ENCODE measurements around the gene CDC42EP2.

CDC42EP2 gene

GRCh38 chr11:65298655-65299179, 15.9 kb upstream of the CDC42EP2 start:
- no peak for FAIRE-seq

GRCh38 chr11:65300621-65301275, 13.9 kb upstream of the CDC42EP2 start:
- no peak for FAIRE-seq

DNA sequence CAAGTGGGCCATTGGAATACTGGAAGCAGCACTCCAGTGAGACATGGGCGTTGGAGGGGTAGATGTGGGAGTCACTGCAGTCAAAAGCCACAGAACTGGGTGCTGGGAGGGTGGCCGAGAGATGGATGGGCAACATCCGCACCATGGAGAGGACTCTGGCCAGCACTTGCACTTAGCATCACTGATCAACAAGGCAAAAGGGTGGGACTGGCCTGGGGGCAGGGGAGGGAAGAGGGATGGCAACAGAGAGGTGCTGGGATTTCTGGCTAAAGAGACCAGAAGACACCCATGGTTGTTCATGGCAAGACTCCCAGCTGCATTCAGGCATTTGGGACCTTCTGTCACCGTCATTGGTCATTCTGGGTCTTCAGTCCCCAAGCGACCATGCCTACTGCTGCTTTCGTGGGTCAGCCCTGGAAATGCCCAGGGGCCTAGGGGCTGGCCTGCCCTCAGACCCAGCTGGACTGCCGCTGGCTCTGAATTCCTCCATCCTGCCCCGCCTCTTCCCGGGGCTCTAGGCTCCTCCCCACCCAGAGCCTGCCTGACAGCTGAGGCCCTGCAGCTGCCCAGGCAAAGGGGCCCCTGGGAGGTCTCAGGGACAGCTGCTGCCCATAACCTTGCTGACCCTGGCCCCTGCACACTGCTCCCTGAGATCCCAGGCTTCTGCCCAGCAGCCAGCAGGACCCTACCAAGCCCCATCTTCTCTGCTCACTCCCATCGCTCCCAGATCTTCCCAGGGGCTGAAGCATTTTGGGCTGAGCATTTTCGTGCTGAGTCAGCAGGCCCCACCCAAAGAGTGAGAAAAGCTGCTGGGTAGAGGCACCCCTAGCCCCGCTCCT, 13.0 kb upstream of the CDC42EP2 start:
- FAIRE-seq: no peak

DNA sequence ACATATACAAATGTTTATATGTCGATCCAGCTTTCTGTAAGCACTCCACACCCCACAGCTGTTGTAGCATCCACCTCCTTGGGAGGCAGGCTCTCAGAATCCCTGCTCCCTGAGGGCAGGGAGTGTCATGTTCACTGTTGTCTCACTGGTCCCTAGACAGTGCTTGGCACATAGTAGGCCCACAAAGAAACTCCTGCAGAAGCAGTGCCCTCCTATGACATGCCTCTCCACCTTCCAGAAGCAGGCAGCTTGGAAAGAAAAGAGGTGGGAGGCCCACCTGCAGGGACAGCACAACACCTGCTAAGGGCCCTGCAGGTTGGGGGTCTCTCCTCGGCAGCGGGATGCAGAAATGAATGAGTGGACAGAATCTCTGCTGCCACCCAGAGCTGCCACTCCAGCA, 11.1 kb upstream of the CDC42EP2 start:
- FAIRE-seq: no peak

DNA sequence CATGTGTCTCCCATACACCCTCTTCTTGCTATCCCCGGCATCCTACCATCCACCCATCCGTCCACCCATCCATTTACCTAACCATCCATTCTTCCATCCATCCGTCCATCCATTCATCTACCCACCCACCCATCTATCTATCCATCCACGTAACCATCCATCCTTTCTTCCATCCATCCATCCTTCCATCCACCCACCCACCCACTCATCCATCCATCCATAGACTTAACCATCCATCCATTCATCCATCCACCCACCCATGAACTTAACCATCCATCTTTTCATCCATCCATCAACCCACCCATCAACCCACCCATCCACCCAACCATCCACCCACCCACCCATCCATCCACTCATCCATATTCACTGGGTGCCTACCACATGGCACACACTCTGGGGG, 10.6 kb upstream of the CDC42EP2 start:
- FAIRE-seq: no peak

GRCh38 chr11:65304613-65305012, 10.1 kb upstream of the CDC42EP2 start:
- no peak for FAIRE-seq

DNA sequence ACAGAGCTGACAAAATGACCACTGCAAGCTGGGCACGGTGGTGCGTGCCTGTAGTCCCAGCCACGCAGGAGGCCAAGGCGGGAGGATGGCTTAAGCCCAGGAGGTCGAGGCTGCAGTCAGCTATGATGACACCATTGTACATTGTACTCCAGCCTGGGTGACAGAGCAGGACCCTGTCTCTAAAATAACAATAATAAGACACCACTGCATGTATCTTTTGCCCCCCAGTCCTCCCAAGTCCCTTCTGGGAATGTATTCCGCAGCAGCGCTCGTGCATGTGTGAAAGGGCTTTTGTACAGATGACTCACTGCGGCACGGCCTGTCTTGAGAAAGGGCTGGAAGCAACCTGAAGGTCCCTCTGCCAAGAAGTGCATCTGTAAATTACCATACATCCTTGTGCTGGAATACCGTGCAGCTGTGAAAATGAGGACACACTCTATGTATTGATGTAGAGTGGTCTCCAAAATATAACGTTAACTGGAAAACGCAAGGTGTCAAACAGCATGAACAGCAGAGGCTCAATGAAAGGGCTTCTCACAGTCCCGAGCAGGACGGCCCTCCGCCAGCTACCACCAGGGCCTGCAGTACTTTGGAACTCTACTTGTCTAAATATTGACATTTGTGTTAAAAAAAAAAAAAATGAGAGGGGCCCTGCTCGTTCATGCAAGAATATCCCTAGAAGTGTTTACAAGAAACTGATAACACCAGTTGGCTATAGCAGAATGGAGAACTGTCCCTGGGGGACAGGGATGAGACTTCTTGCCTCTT, 9.0 kb upstream of the CDC42EP2 start:
- no peak for FAIRE-seq

GRCh38 chr11:65307298-65308229, 7.1 kb upstream of the CDC42EP2 start:
- no peak for FAIRE-seq

DNA sequence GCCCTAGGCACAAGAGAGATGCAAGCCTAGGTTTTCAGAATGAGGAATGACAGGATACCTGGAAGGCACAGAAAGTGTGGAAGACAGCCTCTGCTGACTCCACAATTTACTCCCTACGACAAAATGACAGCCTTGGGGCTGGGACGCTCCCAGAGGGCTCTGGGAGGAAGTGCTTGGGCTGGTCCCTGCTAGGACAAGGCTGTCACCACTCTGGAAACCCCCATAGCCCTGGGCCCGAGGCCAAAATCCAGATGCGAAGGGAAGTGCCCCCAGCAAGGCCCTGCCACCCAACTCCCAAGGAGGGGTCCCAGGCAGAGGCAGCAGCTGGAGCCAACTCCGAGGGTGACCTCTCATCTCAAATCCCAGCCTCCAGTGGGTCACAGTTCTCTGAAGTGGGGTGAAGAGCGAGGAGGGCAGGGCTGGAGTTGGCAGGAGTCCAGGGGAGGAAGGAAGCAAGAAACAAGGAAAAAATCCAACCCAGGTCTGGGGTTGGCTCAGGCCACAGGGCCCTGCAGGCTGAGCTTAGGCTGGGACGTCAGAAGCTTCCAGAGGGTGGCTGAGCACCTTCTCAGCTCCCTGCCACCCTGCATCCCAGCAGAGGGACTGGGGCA, 6.3 kb upstream of the CDC42EP2 start:
- no peak for FAIRE-seq

- FAIRE-seq: no peak
These were observed 5.7 kb upstream of the CDC42EP2 start for GRCh38 chr11:65309006-65309405.

- no peak for FAIRE-seq
These were observed 4.5 kb upstream of the CDC42EP2 start for GRCh38 chr11:65310215-65310614.

DNA sequence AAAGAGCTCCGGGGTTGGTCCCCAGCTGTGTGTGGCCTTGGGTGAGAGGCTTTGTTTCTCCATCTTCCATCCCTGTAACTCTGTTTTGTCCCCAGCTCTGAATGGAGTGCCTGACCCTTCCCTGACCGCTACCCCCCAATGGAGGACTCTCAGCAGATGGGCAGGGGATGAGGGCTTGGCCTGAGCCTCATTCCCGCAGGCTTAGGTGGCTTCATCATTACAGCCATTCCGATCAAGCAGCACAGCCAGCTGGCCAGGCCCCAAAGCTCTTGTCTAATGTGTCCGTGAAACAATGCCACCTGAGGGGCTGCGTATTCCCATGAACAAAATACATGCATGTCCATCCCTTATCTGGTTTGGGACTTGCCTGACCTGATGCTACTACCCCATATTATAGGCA, 3.9 kb upstream of the CDC42EP2 start:
- FAIRE-seq: no peak

- FAIRE-seq: no peak
These were observed 3.4 kb upstream of the CDC42EP2 start for GRCh38 chr11:65311170-65311678.

GRCh38 chr11:65315204-65315865, 669 bp downstream of the CDC42EP2 start:
- FAIRE-seq: no peak

GRCh38 chr11:65315866-65316226, 1.2 kb downstream of the CDC42EP2 start:
- no peak for FAIRE-seq

DNA sequence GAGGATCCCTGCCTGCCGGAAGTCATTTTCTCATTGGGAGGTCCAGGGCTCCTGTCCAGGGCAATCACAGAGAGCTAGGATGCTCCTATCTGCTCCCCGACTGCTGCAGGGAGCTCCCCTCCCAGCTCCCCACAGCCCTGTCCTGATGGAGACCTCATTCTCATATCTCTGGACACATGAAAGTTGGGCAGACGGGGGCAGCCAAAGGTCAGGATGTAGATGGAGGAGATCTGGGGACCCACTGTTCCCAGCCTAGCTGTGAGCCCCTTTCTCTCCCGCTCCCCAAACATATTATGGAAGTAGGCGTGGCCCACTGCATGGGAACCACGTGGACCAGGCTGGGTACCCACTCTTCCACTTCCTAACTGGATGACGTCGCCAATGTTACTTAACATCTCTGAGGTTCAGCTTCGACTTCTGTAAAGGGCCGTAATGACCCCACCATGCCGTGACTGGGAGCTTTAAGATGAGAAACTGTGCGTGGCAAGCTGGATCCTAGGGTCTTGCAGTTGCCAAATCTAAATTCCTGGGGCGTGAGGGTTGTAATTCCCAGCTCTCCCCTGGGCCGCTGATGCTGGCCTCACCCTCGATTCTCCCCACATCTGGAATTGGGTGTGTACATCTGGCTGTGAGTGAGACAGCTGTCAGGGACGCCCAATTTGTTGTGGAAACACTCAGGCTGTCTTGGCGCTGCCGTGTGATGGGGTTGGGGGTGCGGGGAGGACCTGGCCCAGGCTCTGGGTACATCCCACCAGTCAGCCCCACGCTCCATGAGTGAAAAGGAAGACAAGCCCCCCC, 1.8 kb downstream of the CDC42EP2 start:
- FAIRE-seq: no peak

DNA sequence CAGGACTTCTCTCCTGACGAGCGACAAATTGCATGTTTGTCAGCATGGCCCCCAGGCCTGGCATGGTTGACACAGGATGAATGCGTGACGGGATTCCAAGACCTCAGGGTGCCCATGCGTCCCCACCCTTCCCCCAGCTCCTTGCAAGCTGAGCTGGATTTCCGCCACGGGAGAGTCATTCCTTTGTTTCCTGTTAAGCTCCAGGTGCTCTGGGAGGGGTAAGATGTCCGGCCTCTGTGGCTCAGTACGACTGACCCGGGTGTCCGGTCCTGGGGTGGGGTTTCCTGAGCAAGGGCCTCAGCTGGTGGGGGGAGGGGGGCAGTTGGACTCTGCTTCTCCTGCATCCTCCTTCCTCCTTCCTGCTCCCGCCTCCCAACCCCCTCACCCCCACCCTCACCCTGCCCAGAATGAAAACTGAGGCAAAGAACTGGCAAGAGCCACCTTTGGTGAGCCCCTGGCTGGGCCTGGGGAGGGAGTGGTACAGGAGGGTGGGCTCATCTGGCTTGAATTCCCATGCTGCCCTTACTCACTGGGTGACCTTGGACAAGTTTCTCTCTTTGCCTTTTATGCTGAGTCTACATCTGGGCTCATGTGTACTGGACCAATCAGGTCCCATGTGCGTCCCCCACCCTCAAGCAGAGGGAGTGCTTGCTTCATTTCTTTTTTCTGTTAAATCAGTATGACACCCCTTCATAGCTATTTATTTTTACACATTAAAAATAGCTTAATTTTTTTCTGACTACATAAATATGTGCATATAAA, 2.5 kb downstream of the CDC42EP2 start:
- no peak for FAIRE-seq

DNA sequence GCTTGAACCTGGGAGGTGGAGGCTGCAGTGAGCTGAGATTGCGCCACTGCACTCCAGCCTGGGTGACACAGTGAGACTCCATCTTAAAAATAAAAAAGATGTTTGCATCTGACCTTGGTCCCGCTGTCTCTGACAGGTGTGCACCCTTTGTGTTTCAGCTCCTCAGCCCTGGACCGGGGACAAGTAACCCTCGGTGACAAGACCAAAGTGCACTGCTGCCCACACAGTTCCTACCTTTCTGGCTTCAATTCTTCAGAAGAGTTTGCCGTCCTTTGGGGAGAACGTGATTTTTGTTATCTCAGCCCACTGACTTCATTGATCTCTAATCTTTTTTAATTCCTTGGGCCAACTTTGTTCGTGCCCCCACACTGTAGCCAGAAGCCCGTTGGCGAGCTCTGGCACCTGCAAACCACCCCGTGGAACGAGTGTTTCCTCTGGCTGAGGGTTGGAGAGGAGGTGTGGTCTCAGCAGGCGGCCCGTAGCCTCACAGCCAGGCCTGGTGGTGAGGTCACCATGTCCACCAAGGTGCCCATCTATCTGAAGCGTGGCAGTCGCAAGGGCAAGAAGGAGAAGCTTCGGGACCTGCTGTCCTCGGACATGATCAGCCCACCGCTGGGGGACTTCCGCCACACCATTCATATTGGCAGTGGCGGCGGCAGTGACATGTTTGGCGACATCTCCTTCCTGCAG, 5.9 kb downstream of the CDC42EP2 start:
- FAIRE-seq: no peak

GRCh38 chr11:65321076-65321475, 6.4 kb downstream of the CDC42EP2 start:
- FAIRE-seq: no peak
